ENCODE data around the gene MRTFB. TPM values are rescaled to one million over a fixed set of nuclear protein-coding genes. Genes with fewer than 3 reads are reported as not detected.

The MRTFB gene
- total RNA-seq, 1 experiment from 2014 or later, result 29.5 TPM

- peak overlapping the region; percentile 41 for H3K4me3 Mint-ChIP-seq (ENCODE audit: unreplicated experiment)
- POLR2A ChIA-PET, result no interaction called here
- Histone ChIP-seq H3K27me3 (replicated peaks; ENCODE audit: control insufficient read depth, insufficient read depth, low read length) (no peaks in the 10 kb centered on the region), H3K9me3 (no peaks in the 10 kb centered on the region), H3K4me3 (ENCODE audit: low read depth, low read length) (no peak overlapping the region), H3K4me1 (peaks cover 19% of the 10 kb centered on the region), H3K36me3 (ENCODE audit: control insufficient read depth, insufficient read depth, low read length) (no peaks in the 10 kb centered on the region)
- H3K27me3 Mint-ChIP-seq (ENCODE audit: insufficient read depth, unreplicated experiment), result no peaks in the 10 kb centered on the region
- no peaks in the 10 kb centered on the region for H3K9me3 Mint-ChIP-seq (ENCODE audit: unreplicated experiment)
- H3K27ac Mint-ChIP-seq (ENCODE audit: unreplicated experiment), result no peak overlapping the region
- TF ChIP-seq CTCF (IDR thresholded peaks at IDR 0.05; ENCODE audit: insufficient read depth in 1 of 2, low read depth in 1 of 2, low read length in 1 of 2, severe bottlenecking in 1 of 2, unreplicated experiment in 1 of 2), result no peak
- H3K36me3 Mint-ChIP-seq (ENCODE audit: insufficient read depth, unreplicated experiment), result no peaks in the 10 kb centered on the region
- no peak for DNase-seq
- intact Hi-C loops (cut with micrococcal nuclease; ENCODE audit: unreplicated experiment), result loop anchor here (5.0 to 10.0 kb wide), 3 partner anchors 92 to 265 kb away; partner anchors contain the start of genes ERCC4 and MRTFB
- no TSS peak for BruUV-seq (replicated peaks)
- H3K4me1 Mint-ChIP-seq (ENCODE audit: low read depth, unreplicated experiment), result peaks cover 23% of the 10 kb centered on the region
- CTCF ChIA-PET, result no interaction called here
Observed at GRCh38 chr16:14186795-14187221, 115.7 kb downstream of the MRTFB start.

- BruUV-seq (replicated peaks), result no TSS peak
- H3K27ac Mint-ChIP-seq (ENCODE audit: unreplicated experiment), result no peak overlapping the region
Observed at GRCh38 chr16:14187517-14188338, 116.6 kb downstream of the MRTFB start.

More at GRCh38 chr16:14187517-14188338, 116.6 kb downstream of the MRTFB start:
- TF ChIP-seq CTCF (IDR thresholded peaks at IDR 0.05; ENCODE audit: insufficient read depth in 1 of 2, low read depth in 1 of 2, low read length in 1 of 2, severe bottlenecking in 1 of 2, unreplicated experiment in 1 of 2), result no peak
- intact Hi-C loops (cut with micrococcal nuclease; ENCODE audit: unreplicated experiment), result loop anchor here (5.0 to 10.0 kb wide), 3 partner anchors 93 to 265 kb away; partner anchors contain the start of genes ERCC4 and MRTFB
- no peak for DNase-seq
- H3K9me3 Mint-ChIP-seq (ENCODE audit: unreplicated experiment), result no peaks in the 10 kb centered on the region
- H3K4me1 Mint-ChIP-seq (ENCODE audit: low read depth, unreplicated experiment), result peaks cover 23% of the 10 kb centered on the region
- no peak overlapping the region for H3K4me3 ChIP-seq (ENCODE audit: low read depth, low read length)
- ChIA-PET CTCF (interaction anchor here (0.8 kb wide), 1 partner anchor 268 kb away, joined by 3 read pairs; the partner anchor contains the start of gene ERCC4), POLR2A (no interaction called here)
- H3K9me3 ChIP-seq, result no peaks in the 10 kb centered on the region
- no peaks in the 10 kb centered on the region for H3K36me3 ChIP-seq (ENCODE audit: control insufficient read depth, insufficient read depth, low read length)
- no peaks in the 10 kb centered on the region for H3K27me3 Mint-ChIP-seq (ENCODE audit: insufficient read depth, unreplicated experiment)
- no peaks in the 10 kb centered on the region for H3K36me3 Mint-ChIP-seq (ENCODE audit: insufficient read depth, unreplicated experiment)
- H3K27me3 ChIP-seq (replicated peaks; ENCODE audit: control insufficient read depth, insufficient read depth, low read length), result no peaks in the 10 kb centered on the region
- no peak overlapping the region for H3K4me3 Mint-ChIP-seq (ENCODE audit: unreplicated experiment)
- peaks cover 19% of the 10 kb centered on the region for H3K4me1 ChIP-seq
